Mesothelial cell of epicardium (in vitro differentiated cells): ENCODE measurements around the gene LGALSL. TPM values are rescaled to one million over a fixed set of nuclear protein-coding genes. Genes with fewer than 3 reads are reported as not detected.

Experiments used
- DNase-seq, 2 experiments: peaks; one replicate each; pipeline ENCODE4 v3.0.0; 2021; ENCODE audit warnings: low spot score in 2 of 2; ENCODE audit not compliant: unreplicated experiment in 2 of 2
- H3K27ac Mint-ChIP-seq: 2 replicates; pipeline ENCODE4 v1.8.0; 2021; ENCODE audit warnings: mixed read lengths
- H3K27me3 Mint-ChIP-seq: 2 replicates; pipeline ENCODE4 v1.8.0; 2021; ENCODE audit warnings: low read depth, mixed read lengths
- H3K36me3 Mint-ChIP-seq: 2 replicates; pipeline ENCODE4 v1.8.0; 2021; ENCODE audit warnings: mixed read lengths
- H3K4me1 Mint-ChIP-seq: 2 replicates; pipeline ENCODE4 v1.8.0; 2021; ENCODE audit warnings: mixed read lengths
- H3K4me3 Mint-ChIP-seq: 2 replicates; pipeline ENCODE4 v1.8.0; 2021; ENCODE audit warnings: mild to moderate bottlenecking, moderate library complexity, mixed read lengths
- H3K9me3 Mint-ChIP-seq: 2 replicates; pipeline ENCODE4 v1.8.0; 2021; ENCODE audit warnings: mixed read lengths
- total RNA-seq: library from RNA; stranded (reverse); gene quantifications from 3 replicates; pipeline ENCODE4 v1.2.1, GENCODE V29; 2021
- TF ChIP-seq, protein P1 (sequence below): fragments of 200-600 bp; sonication (generic); IDR thresholded peaks from one replicate; pipeline ENCODE4 v1.5.0; 2021; ENCODE audit warnings: antibody characterized with exemption; ENCODE audit not compliant: unreplicated experiment

LGALSL gene
- total RNA-seq, 1 donor from 2014 or later: 15.6 TPM

GRCh38 chr2:64491426-64491825 is 37.5 kb downstream of the LGALSL start:
- H3K36me3 Mint-ChIP-seq: no peaks in the 10 kb centered on the region
- no peak for DNase-seq
- no peaks in the 10 kb centered on the region for H3K27me3 Mint-ChIP-seq
- TF ChIP-seq, protein P1, sequence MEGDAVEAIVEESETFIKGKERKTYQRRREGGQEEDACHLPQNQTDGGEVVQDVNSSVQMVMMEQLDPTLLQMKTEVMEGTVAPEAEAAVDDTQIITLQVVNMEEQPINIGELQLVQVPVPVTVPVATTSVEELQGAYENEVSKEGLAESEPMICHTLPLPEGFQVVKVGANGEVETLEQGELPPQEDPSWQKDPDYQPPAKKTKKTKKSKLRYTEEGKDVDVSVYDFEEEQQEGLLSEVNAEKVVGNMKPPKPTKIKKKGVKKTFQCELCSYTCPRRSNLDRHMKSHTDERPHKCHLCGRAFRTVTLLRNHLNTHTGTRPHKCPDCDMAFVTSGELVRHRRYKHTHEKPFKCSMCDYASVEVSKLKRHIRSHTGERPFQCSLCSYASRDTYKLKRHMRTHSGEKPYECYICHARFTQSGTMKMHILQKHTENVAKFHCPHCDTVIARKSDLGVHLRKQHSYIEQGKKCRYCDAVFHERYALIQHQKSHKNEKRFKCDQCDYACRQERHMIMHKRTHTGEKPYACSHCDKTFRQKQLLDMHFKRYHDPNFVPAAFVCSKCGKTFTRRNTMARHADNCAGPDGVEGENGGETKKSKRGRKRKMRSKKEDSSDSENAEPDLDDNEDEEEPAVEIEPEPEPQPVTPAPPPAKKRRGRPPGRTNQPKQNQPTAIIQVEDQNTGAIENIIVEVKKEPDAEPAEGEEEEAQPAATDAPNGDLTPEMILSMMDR: no peak
- peaks cover 2% of the 10 kb centered on the region for H3K4me1 Mint-ChIP-seq
- H3K9me3 Mint-ChIP-seq: no peaks in the 10 kb centered on the region
- H3K4me3 Mint-ChIP-seq: no peak overlapping the region
- no peak overlapping the region for H3K27ac Mint-ChIP-seq

DNA sequence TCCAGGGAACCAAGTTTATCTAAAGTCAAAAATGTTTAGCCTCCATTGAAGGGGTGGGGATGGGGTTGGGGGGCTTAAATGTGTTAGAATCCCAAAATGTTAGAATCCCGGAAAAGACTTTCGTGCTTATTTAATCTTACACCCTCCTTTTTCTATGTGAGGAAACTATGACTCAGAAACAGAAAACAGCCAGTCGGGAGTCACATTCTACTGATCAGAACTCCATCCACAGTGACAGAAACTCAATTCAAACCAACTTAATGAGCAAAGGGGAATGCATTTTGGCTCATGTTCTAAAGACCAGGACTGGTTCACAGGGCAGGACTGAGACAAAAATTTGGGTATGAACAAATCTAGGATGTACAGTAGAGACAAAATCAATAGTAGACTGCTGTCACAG is 38.3 kb downstream of the LGALSL start:
- no peak overlapping the region for H3K27ac Mint-ChIP-seq
- no peaks in the 10 kb centered on the region for H3K9me3 Mint-ChIP-seq
- TF ChIP-seq, protein P1: no peak
- H3K27me3 Mint-ChIP-seq: no peaks in the 10 kb centered on the region
- no peak overlapping the region for H3K4me3 Mint-ChIP-seq
- peaks cover 2% of the 10 kb centered on the region for H3K4me1 Mint-ChIP-seq
- H3K36me3 Mint-ChIP-seq: no peaks in the 10 kb centered on the region
- DNase-seq: no peak

DNA sequence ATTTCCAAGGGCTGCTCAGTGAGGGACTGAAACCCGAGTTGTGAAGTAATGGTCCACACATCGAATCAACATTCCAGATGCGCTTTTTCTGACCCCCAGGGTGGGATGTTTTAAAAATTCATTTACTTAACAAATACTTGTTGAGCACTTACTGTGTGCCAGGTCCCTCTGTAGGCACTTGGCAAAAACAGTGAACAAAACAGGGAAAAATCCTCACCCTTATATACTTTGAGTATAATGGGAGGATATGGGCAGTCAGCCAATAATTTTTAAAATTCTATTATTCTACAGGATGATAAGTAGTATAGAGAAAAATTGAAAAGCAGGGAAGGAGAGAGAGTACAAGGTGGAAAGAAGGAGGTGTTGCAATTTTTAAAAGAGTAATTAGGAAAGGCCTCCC is 38.9 kb downstream of the LGALSL start:
- no peak for DNase-seq
- Mint-ChIP-seq H3K27me3 (peaks cover 3% of the 10 kb centered on the region), H3K9me3 (no peaks in the 10 kb centered on the region), H3K27ac (no peak overlapping the region), H3K4me3 (no peak overlapping the region), H3K36me3 (no peaks in the 10 kb centered on the region), H3K4me1 (no peaks in the 10 kb centered on the region)
- TF ChIP-seq, protein P1: no peak

- no peaks in the 10 kb centered on the region for H3K9me3 Mint-ChIP-seq
- no peak overlapping the region for H3K27ac Mint-ChIP-seq
- H3K27me3 Mint-ChIP-seq: peaks cover 9% of the 10 kb centered on the region
- TF ChIP-seq, protein P1: no peak
- no peak overlapping the region for H3K4me3 Mint-ChIP-seq
- H3K36me3 Mint-ChIP-seq: no peaks in the 10 kb centered on the region
- H3K4me1 Mint-ChIP-seq: no peaks in the 10 kb centered on the region
- no peak for DNase-seq
Measured at GRCh38 chr2:64493788-64494187, 39.8 kb downstream of the LGALSL start.

GRCh38 chr2:64498438-64498837 is 44.5 kb downstream of the LGALSL start:
- no peak overlapping the region for H3K4me3 Mint-ChIP-seq
- DNase-seq: no peak
- peaks cover 11% of the 10 kb centered on the region for H3K27me3 Mint-ChIP-seq
- H3K27ac Mint-ChIP-seq: no peak overlapping the region
- no peaks in the 10 kb centered on the region for H3K9me3 Mint-ChIP-seq
- no peaks in the 10 kb centered on the region for H3K4me1 Mint-ChIP-seq
- TF ChIP-seq, protein P1: no peak
- H3K36me3 Mint-ChIP-seq: no peaks in the 10 kb centered on the region

- Mint-ChIP-seq H3K9me3 (no peaks in the 10 kb centered on the region), H3K4me1 (no peaks in the 10 kb centered on the region), H3K36me3 (no peaks in the 10 kb centered on the region), H3K4me3 (no peak overlapping the region), H3K27ac (no peak overlapping the region), H3K27me3 (peaks cover 11% of the 10 kb centered on the region)
- TF ChIP-seq, protein P1: no peak
- DNase-seq: no peak
Measured at GRCh38 chr2:64500549-64500948, 46.6 kb downstream of the LGALSL start.
